Measurements from ENCODE around the gene VIL1. TPM values are rescaled to one million over a fixed set of nuclear protein-coding genes. Genes with fewer than 3 reads are reported as not detected.
A peak's percentile ranks its signal among the peaks of the same experiment; 100 is the strongest.

The VIL1 gene
- total and polyA plus RNA-seq, 2 of the 8 experiments (the other 6 are each of a cell fraction or from before 2014, with no cell fraction given) = 6.2 to 7.0 TPM

DNA sequence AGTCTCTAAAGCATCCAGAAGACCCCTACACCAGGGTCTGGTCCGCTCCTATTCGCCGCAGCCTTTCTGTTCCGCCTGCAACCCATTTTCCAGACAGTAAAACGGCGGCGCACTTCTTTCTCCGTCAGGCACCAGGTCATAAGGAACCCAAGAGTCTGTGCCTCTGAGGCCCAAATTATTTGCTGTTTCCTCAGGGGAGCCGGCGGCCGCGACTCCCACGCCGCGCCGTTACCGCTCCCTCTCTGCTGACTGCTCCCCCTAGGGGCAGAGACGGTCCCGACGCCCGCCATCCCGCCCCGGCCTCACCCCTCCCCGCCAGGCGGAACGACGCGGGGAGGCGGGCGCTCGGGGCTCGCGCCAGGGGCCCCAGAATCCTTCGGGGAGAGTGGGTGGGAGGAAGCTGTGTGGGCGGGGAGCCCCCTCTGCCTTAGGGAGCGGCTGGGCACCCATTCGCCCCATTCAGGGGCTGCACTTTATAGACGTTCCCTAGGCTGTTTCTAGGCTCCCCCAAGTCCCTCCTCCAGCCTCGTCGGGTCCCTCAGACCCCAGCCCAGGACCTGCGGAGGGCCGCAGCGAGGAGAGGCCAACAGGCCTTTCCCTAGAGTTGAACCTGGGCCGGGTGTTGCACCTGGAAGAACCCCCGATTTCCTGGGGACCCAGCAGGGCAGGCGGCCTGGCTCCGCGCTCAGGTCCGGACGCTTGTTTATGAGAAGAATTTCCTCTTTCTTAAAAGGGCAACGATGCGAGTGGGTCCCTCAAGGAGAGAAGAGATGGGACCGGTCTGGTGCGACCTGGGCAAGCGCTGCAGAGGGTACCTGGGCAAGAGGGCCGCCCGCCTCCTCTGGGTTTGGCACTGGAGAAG lies 22.9 kb upstream of the VIL1 start (continued):
- TF ChIP-seq, protein P1, sequence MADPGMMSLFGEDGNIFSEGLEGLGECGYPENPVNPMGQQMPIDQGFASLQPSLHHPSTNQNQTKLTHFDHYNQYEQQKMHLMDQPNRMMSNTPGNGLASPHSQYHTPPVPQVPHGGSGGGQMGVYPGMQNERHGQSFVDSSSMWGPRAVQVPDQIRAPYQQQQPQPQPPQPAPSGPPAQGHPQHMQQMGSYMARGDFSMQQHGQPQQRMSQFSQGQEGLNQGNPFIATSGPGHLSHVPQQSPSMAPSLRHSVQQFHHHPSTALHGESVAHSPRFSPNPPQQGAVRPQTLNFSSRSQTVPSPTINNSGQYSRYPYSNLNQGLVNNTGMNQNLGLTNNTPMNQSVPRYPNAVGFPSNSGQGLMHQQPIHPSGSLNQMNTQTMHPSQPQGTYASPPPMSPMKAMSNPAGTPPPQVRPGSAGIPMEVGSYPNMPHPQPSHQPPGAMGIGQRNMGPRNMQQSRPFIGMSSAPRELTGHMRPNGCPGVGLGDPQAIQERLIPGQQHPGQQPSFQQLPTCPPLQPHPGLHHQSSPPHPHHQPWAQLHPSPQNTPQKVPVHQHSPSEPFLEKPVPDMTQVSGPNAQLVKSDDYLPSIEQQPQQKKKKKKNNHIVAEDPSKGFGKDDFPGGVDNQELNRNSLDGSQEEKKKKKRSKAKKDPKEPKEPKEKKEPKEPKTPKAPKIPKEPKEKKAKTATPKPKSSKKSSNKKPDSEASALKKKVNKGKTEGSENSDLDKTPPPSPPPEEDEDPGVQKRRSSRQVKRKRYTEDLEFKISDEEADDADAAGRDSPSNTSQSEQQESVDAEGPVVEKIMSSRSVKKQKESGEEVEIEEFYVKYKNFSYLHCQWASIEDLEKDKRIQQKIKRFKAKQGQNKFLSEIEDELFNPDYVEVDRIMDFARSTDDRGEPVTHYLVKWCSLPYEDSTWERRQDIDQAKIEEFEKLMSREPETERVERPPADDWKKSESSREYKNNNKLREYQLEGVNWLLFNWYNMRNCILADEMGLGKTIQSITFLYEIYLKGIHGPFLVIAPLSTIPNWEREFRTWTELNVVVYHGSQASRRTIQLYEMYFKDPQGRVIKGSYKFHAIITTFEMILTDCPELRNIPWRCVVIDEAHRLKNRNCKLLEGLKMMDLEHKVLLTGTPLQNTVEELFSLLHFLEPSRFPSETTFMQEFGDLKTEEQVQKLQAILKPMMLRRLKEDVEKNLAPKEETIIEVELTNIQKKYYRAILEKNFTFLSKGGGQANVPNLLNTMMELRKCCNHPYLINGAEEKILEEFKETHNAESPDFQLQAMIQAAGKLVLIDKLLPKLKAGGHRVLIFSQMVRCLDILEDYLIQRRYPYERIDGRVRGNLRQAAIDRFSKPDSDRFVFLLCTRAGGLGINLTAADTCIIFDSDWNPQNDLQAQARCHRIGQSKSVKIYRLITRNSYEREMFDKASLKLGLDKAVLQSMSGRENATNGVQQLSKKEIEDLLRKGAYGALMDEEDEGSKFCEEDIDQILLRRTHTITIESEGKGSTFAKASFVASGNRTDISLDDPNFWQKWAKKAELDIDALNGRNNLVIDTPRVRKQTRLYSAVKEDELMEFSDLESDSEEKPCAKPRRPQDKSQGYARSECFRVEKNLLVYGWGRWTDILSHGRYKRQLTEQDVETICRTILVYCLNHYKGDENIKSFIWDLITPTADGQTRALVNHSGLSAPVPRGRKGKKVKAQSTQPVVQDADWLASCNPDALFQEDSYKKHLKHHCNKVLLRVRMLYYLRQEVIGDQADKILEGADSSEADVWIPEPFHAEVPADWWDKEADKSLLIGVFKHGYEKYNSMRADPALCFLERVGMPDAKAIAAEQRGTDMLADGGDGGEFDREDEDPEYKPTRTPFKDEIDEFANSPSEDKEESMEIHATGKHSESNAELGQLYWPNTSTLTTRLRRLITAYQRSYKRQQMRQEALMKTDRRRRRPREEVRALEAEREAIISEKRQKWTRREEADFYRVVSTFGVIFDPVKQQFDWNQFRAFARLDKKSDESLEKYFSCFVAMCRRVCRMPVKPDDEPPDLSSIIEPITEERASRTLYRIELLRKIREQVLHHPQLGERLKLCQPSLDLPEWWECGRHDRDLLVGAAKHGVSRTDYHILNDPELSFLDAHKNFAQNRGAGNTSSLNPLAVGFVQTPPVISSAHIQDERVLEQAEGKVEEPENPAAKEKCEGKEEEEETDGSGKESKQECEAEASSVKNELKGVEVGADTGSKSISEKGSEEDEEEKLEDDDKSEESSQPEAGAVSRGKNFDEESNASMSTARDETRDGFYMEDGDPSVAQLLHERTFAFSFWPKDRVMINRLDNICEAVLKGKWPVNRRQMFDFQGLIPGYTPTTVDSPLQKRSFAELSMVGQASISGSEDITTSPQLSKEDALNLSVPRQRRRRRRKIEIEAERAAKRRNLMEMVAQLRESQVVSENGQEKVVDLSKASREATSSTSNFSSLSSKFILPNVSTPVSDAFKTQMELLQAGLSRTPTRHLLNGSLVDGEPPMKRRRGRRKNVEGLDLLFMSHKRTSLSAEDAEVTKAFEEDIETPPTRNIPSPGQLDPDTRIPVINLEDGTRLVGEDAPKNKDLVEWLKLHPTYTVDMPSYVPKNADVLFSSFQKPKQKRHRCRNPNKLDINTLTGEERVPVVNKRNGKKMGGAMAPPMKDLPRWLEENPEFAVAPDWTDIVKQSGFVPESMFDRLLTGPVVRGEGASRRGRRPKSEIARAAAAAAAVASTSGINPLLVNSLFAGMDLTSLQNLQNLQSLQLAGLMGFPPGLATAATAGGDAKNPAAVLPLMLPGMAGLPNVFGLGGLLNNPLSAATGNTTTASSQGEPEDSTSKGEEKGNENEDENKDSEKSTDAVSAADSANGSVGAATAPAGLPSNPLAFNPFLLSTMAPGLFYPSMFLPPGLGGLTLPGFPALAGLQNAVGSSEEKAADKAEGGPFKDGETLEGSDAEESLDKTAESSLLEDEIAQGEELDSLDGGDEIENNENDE (IDR thresholded peaks at IDR 0.05; ENCODE audit: insufficient replicate concordance, low read length) = no peak
- TF ChIP-seq ASH2L (IDR thresholded peaks at IDR 0.05; ENCODE audit: low read length) (peak; percentile 62), BCL11A (IDR thresholded peaks at IDR 0.05; ENCODE audit: low read depth in 2 of 2, low read length in 2 of 2) (no peak), FOSL1 (IDR thresholded peaks at IDR 0.05; ENCODE audit: insufficient read depth, low read depth, low read length) (0 out of 2 replicates have a peak, but pooled peaks have one; percentile 39), TEAD4 (IDR thresholded peaks at IDR 0.05; ENCODE audit: low read depth, low read length) (peak; percentile 9; the same call in 1 of the 2 replicates)
- TF ChIP-seq, protein P2, sequence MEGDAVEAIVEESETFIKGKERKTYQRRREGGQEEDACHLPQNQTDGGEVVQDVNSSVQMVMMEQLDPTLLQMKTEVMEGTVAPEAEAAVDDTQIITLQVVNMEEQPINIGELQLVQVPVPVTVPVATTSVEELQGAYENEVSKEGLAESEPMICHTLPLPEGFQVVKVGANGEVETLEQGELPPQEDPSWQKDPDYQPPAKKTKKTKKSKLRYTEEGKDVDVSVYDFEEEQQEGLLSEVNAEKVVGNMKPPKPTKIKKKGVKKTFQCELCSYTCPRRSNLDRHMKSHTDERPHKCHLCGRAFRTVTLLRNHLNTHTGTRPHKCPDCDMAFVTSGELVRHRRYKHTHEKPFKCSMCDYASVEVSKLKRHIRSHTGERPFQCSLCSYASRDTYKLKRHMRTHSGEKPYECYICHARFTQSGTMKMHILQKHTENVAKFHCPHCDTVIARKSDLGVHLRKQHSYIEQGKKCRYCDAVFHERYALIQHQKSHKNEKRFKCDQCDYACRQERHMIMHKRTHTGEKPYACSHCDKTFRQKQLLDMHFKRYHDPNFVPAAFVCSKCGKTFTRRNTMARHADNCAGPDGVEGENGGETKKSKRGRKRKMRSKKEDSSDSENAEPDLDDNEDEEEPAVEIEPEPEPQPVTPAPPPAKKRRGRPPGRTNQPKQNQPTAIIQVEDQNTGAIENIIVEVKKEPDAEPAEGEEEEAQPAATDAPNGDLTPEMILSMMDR (IDR thresholded peaks at IDR 0.05; ENCODE audit: control extremely low read depth in 1 of 3, insufficient read depth in 1 of 3, low read depth in 1 of 3, low read length in 3 of 3) = peak in 2 of 3 experiments; percentile 70 to 75; a peak in 3 of 4 replicates
